ENCODE results near the gene RRAGB.

- TF ChIP-seq CTCF (IDR thresholded peaks at IDR 0.05) (no peak), EP300 (IDR thresholded peaks at IDR 0.05) (no peak)
These were observed 3.4 kb upstream of the RRAGB start for GRCh38 chrX:55714161-55714560.
